H1 (cell line): ENCODE data around the gene CABLES2. TPM values are rescaled to one million over a fixed set of nuclear protein-coding genes. Genes with fewer than 3 reads are reported as not detected.

Experiments
- CTCF ChIA-PET: fragments of 300-600 bp; sonication (Branson Sonifier 250); formaldehyde crosslinking; loops from one replicate; lab custom pipeline; 2021; ENCODE audit not compliant: partially characterized antibody; lab: Charles Lee
- POLR2A ChIA-PET: fragments of 300-600 bp; sonication (Branson Sonifier 250); formaldehyde crosslinking; loops from one replicate; lab custom pipeline; 2021; ENCODE audit warnings: inconsistent platforms; ENCODE audit not compliant: partially characterized antibody; lab: Charles Lee
- DNase-seq, 2 experiments: peaks; one replicate each; pipeline versions ENCODE4 v3.0.0 to v3.0.0-alpha.2; 2010 to 2022; ENCODE audit warnings: low spot score in 2 of 2, low read depth in 1 of 2, mixed read lengths in 1 of 2
- FAIRE-seq: peaks from 2 replicates; lab custom pipeline; 2011; peaks lifted over from hg19 to GRCh38; lab: Jason Lieb, UNC
- H2AFZ ChIP-seq: 2 replicates; pipeline ENCODE4 v1.8.1; 2012; ENCODE audit warnings: low read length, inconsistent platforms
- H2AK5ac ChIP-seq: 2 replicates; pipeline ENCODE4 v1.6.1; 2013; ENCODE audit warnings: low read depth, low read length
- H2BK120ac ChIP-seq: replicated peaks from 2 replicates; pipeline ENCODE3; 2013; ENCODE audit warnings: low read depth, low read length, inconsistent platforms
- H2BK12ac ChIP-seq: 2 replicates; pipeline ENCODE4 v1.6.1; 2013; ENCODE audit warnings: low read depth, low read length
- H2BK15ac ChIP-seq: 2 replicates; pipeline ENCODE4 v1.6.1; 2013; ENCODE audit warnings: low read length
- H2BK20ac ChIP-seq: 2 replicates; pipeline ENCODE4 v1.6.1; 2013; ENCODE audit warnings: low read length
- H2BK5ac ChIP-seq: 2 replicates; pipeline ENCODE4 v1.6.1; 2013; ENCODE audit warnings: low read depth, low read length
- H3K14ac ChIP-seq: 2 replicates; pipeline ENCODE4 v1.6.1; 2013; ENCODE audit warnings: inconsistent platforms; ENCODE audit not compliant: insufficient read length
- H3K18ac ChIP-seq: 2 replicates; pipeline ENCODE4 v1.6.1; 2013; ENCODE audit warnings: low read length; ENCODE audit errors: extremely low read depth
- H3K23ac ChIP-seq: 2 replicates; pipeline ENCODE4 v1.6.1; 2013; ENCODE audit warnings: inconsistent platforms; ENCODE audit not compliant: insufficient read length
- H3K23me2 ChIP-seq: 2 replicates; pipeline ENCODE4 v1.6.1; 2013; ENCODE audit warnings: low read depth, low read length
- H3K27ac ChIP-seq: 2 replicates; pipeline ENCODE4 v1.6.1; 2011; ENCODE audit warnings: low read depth, low read length, inconsistent platforms
- H3K27me3 ChIP-seq, 4 experiments: replicated peaks in 1 of 4; 1 replicate in 1 of 4; 2 replicates in 3 of 4; pipeline versions ENCODE4 v1.6.1 to v1.8.1; 2011 to 2013; ENCODE audit warnings: low read length in 3 of 4, mild to moderate bottlenecking in 3 of 4, inconsistent platforms in 2 of 4, mixed read lengths in 2 of 4, moderate library complexity in 1 of 4; ENCODE audit not compliant: control insufficient read depth in 3 of 4, insufficient read depth in 3 of 4; ENCODE audit errors: extremely low read depth in 1 of 4
- H3K36me3 ChIP-seq, 4 experiments: 2 replicates each; pipeline versions ENCODE4 v1.6.1 to v1.8.1; 2011 to 2013; ENCODE audit warnings: mild to moderate bottlenecking in 4 of 4, low read length in 3 of 4, moderate library complexity in 2 of 4, control low read depth in 1 of 4, inconsistent platforms in 1 of 4; ENCODE audit not compliant: insufficient read depth in 4 of 4, control insufficient read depth in 2 of 4
- H3K4ac ChIP-seq: replicated peaks from 2 replicates; pipeline ENCODE3; 2013; ENCODE audit warnings: low read length, low read depth, mixed read lengths, inconsistent platforms; ENCODE audit not compliant: insufficient read length
- H3K4me1 ChIP-seq, 4 experiments: replicated peaks in 1 of 4; 1 replicate in 1 of 4; 2 replicates in 3 of 4; pipeline versions ENCODE4 v1.6.1 to v1.8.1; 2011 to 2013; ENCODE audit warnings: low read length in 3 of 4, inconsistent platforms in 2 of 4, mixed read lengths in 1 of 4; ENCODE audit not compliant: insufficient read depth in 4 of 4, control insufficient read depth in 3 of 4
- H3K4me2 ChIP-seq, 2 experiments: 2 replicates each; pipeline versions ENCODE4 v1.6.1 to v1.8.1; 2011 to 2013; ENCODE audit warnings: low read depth in 2 of 2, low read length in 2 of 2, control low read depth in 1 of 2, inconsistent platforms in 1 of 2, mild to moderate bottlenecking in 1 of 2; ENCODE audit not compliant: insufficient read depth in 1 of 2
- H3K4me3 ChIP-seq, 4 experiments: fragments of 200-600, 300-600 bp in 1 of 4; sonication (generic), shearing (Covaris generic), sonication (Bioruptor Twin) in 1 of 4; 2 replicates each; pipeline versions ENCODE4 v1.5.1 to v1.8.1; 2011 to 2016; ENCODE audit warnings: low read length in 4 of 4, low read depth in 3 of 4, control low read depth in 2 of 4, inconsistent platforms in 2 of 4, mild to moderate bottlenecking in 2 of 4, mixed read lengths in 1 of 4, moderate library complexity in 1 of 4; ENCODE audit not compliant: insufficient read depth in 2 of 4; ENCODE audit errors: extremely low read depth in 1 of 4
- H3K56ac ChIP-seq: replicated peaks from 2 replicates; pipeline ENCODE3; 2013; ENCODE audit warnings: low read depth, mild to moderate bottlenecking, mixed read lengths, low read length, inconsistent platforms; ENCODE audit not compliant: insufficient read length
- H3K79me1 ChIP-seq: 2 replicates; pipeline ENCODE4 v1.6.1; 2013; ENCODE audit warnings: low read depth, low read length, control low read depth
- H3K79me2 ChIP-seq, 2 experiments: 2 replicates each; pipeline versions ENCODE4 v1.6.1 to v1.8.1; 2012 to 2013; ENCODE audit warnings: low read length in 2 of 2, mild to moderate bottlenecking in 2 of 2, inconsistent platforms in 1 of 2; ENCODE audit not compliant: insufficient read depth in 2 of 2, control insufficient read depth in 1 of 2
- H3K9ac ChIP-seq, 4 experiments: replicated peaks in 1 of 4; 1 replicate in 1 of 4; 2 replicates in 3 of 4; pipeline versions ENCODE4 v1.6.1 to v1.8.1; 2011 to 2013; ENCODE audit warnings: low read depth in 3 of 4, low read length in 3 of 4, control low read depth in 2 of 4, mild to moderate bottlenecking in 2 of 4, moderate library complexity in 2 of 4, inconsistent platforms in 1 of 4; ENCODE audit errors: extremely low read depth in 1 of 4
- H3K9me3 ChIP-seq, 2 experiments: 2 replicates each; pipeline versions ENCODE4 v1.6.1 to v1.8.1; 2012 to 2013; ENCODE audit warnings: mild to moderate bottlenecking in 2 of 2, moderate library complexity in 2 of 2, control low read depth in 1 of 2, inconsistent platforms in 1 of 2, low read depth in 1 of 2, low read length in 1 of 2, mixed read lengths in 1 of 2; ENCODE audit not compliant: insufficient read depth in 2 of 2
- H4K20me1 ChIP-seq, 2 experiments: replicated peaks in 1 of 2; 2 replicates each; pipeline versions ENCODE3 to v1.8.1; 2011 to 2013; ENCODE audit warnings: inconsistent platforms in 2 of 2, low read length in 2 of 2, mild to moderate bottlenecking in 1 of 2; ENCODE audit not compliant: insufficient read depth in 2 of 2, control insufficient read depth in 1 of 2
- H4K5ac ChIP-seq: 2 replicates; pipeline ENCODE4 v1.6.1; 2013; ENCODE audit warnings: low read length, low read depth, mixed read lengths, inconsistent platforms; ENCODE audit not compliant: insufficient read length
- H4K8ac ChIP-seq: 2 replicates; pipeline ENCODE4 v1.8.0; 2013; ENCODE audit warnings: mild to moderate bottlenecking, moderate library complexity, low read length, inconsistent platforms; ENCODE audit not compliant: insufficient read depth; ENCODE audit errors: extremely low read depth
- H4K91ac ChIP-seq: replicated peaks from 2 replicates; pipeline ENCODE3; 2013; ENCODE audit warnings: low read length, mixed read lengths, inconsistent platforms; ENCODE audit not compliant: insufficient read length
- POLR2A ChIP-seq, 2 experiments: IDR thresholded peaks; 1 replicate in 1 of 2; 2 replicates in 1 of 2; pipeline ENCODE4 v1.6.1; 2011; ENCODE audit warnings: low read depth in 2 of 2, low read length in 2 of 2, mild to moderate bottlenecking in 2 of 2; ENCODE audit errors: control extremely low read depth in 1 of 2
- POLR2AphosphoS5 ChIP-seq: IDR thresholded peaks from 2 replicates; pipeline ENCODE4 v1.6.1; 2011; ENCODE audit warnings: low read depth, low read length
- WGBS, 2 experiments: shearing (Covaris generic) in 1 of 2; methylation state at CpG; one replicate each; pipeline versions ENCODE4 v1.1.6 to v1.1.7; 2013 to 2015; ENCODE audit warnings: low lambda C conversion rate in 2 of 2, mixed read lengths in 2 of 2, inconsistent platforms in 1 of 2, low coverage in 1 of 2, missing lambda C conversion rate in 1 of 2; ENCODE audit not compliant: insufficient replicate concordance in 2 of 2, insufficient coverage in 1 of 2, insufficient read length in 1 of 2; ENCODE audit errors: extremely low coverage in 1 of 2, missing lambda C conversion rate in 1 of 2; 5-methylcytosine and 5-hydroxymethylcytosine counted together
- polyA plus RNA-seq, 7 experiments: library from polyadenylated mRNA; depleted of rRNA in 3 of 7; stranded (reverse) in 5 of 7; unstranded in 2 of 7; fragments of >200 nt in 5 of 7; fragments of 200-250 nt in 2 of 7; gene quantifications; 1 replicate in 5 of 7; 2 replicates in 1 of 7; 4 replicates in 1 of 7; pipeline versions ENCODE4 v1.2.1 to v1.2.3, GENCODE V29; 2011 to 2013; ENCODE audit warnings: missing spikeins in 2 of 7, mixed read lengths in 2 of 7
- total RNA-seq: library from RNA; stranded (reverse); fragmentation: NEBNext Ultra II Directional; extraction: Animal tissue kit (Norgen Biotek cat#: 25700); gene quantifications from 2 replicates; pipeline ENCODE4 v1.2.1, GENCODE V29; 2021
- TF ChIP-seq, protein P1 (sequence below): IDR thresholded peaks from 2 replicates; pipeline ENCODE4 v1.6.1; 2012; ENCODE audit warnings: low read length, inconsistent platforms

CABLES2 gene
- total and polyA plus RNA-seq, 2 of the 8 experiments (the other 6 are each of a cell fraction or from before 2014, with no cell fraction given), result 8.0 to 8.8 TPM

DNA sequence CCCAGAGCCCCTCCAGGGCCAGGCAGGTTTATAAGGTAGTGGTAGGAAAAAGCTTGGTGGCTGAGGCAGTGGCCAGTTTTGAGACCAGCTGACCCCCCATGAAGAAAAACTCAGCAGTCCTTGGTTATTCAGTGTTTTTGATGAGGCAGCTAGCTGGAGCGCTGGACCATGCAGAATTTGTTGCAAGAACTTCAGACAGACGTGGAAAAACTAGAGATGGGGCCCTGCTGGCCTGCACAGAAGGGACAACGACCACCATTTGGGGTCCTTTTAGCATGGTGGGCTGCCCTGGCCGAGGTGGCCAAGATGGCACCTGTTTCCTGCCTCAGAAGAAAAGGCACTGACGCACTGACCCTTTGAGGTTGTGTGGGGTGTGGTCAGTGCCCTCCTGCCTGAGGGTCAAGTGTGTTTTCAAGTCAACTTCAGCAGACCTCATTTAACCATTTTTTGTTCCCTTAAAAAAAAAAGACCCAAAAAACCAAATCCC lies 17.4 kb downstream of the CABLES2 start:
- no peak for DNase-seq

More for the DNA sequence above, 17.4 kb downstream of the CABLES2 start:
- peaks cover 10% of the 10 kb centered on the region for H3K79me1 ChIP-seq
- ChIA-PET CTCF (interaction anchor here (0.8 to 9.6 kb wide), 4 partner anchors 13 to 84 kb away, joined by 3 to 103 read pairs (median 3); no protein-coding TSS in a partner anchor), POLR2A (interaction anchor here (0.6 to 9.0 kb wide), 18 partner anchors 9 to 91 kb away, joined by 3 to 176 read pairs (median 6); partner anchors contain the start of genes ADRM1 and LAMA5)
- no peak overlapping the region for H2BK120ac ChIP-seq
- no peak overlapping the region for H3K27ac ChIP-seq
- H2BK12ac ChIP-seq, result no peak overlapping the region
- no peak overlapping the region for H3K18ac ChIP-seq
- peaks cover 18 to 24% (median 21%) of the 10 kb centered on the region in 4 experiments for H3K36me3 ChIP-seq
- no peak overlapping the region for H3K4me2 ChIP-seq
- H4K20me1 ChIP-seq, result peaks cover 8 to 19% of the 10 kb centered on the region in 2 experiments
- no peak overlapping the region for H4K91ac ChIP-seq
- no peak overlapping the region for H3K4me3 ChIP-seq
- peaks cover 11% of the 10 kb centered on the region; the same call in 1 of the 2 replicates for H3K23me2 ChIP-seq
- no peak overlapping the region for H3K9ac ChIP-seq
- TF ChIP-seq, protein P1, sequence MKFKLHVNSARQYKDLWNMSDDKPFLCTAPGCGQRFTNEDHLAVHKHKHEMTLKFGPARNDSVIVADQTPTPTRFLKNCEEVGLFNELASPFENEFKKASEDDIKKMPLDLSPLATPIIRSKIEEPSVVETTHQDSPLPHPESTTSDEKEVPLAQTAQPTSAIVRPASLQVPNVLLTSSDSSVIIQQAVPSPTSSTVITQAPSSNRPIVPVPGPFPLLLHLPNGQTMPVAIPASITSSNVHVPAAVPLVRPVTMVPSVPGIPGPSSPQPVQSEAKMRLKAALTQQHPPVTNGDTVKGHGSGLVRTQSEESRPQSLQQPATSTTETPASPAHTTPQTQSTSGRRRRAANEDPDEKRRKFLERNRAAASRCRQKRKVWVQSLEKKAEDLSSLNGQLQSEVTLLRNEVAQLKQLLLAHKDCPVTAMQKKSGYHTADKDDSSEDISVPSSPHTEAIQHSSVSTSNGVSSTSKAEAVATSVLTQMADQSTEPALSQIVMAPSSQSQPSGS, result no peak
- TF ChIP-seq POLR2A (IDR thresholded peaks at IDR 0.05; ENCODE audit: control extremely low read depth in 1 of 2, low read depth in 2 of 2, low read length in 2 of 2) (peak; percentile 14 to 26; a peak in 2 of 3 replicates), POLR2AphosphoS5 (peak; percentile 74; the same call in 1 of the 2 replicates)
- peaks cover 4 to 34% of the 10 kb centered on the region in 2 experiments; a peak in 3 of 4 replicates for H3K79me2 ChIP-seq
- no peaks in the 10 kb centered on the region for H3K27me3 ChIP-seq
- H2AK5ac ChIP-seq, result no peak overlapping the region
- H3K9me3 ChIP-seq, result no peaks in the 10 kb centered on the region
- no peak overlapping the region for H3K56ac ChIP-seq
- H2BK15ac ChIP-seq, result no peak overlapping the region
- no peak overlapping the region for H4K8ac ChIP-seq
- FAIRE-seq, result no peak
- no peak overlapping the region for H2BK5ac ChIP-seq
- H2BK20ac ChIP-seq, result no peak overlapping the region
- H3K14ac ChIP-seq, result no peak overlapping the region
- H2AFZ ChIP-seq, result no peak overlapping the region
- no peak overlapping the region for H4K5ac ChIP-seq
- H3K4ac ChIP-seq, result no peak overlapping the region
- peaks cover 0 to 8% (median 2%) of the 10 kb centered on the region in 4 experiments; a peak in 5 of 7 replicates for H3K4me1 ChIP-seq
- H3K23ac ChIP-seq, result no peak overlapping the region
- WGBS, 2 experiments, result 80% methylated on average over 5 of the region's 5 CpGs; no CpG with 5 or more reads in 1 of the 2 experiments
